ENCODE measurements around the gene GALNT17. TPM values are rescaled to one million over a fixed set of nuclear protein-coding genes. Genes with fewer than 3 reads are reported as not detected.

The GALNT17 gene
- total RNA-seq, 1 experiment from 2014 or later, result not detected

- POLR2A ChIA-PET (ENCODE audit: low non-redundant PET), result no interaction called here
- Histone ChIP-seq H3K9me3 (ENCODE audit: low read depth, low read length, poor library complexity, severe bottlenecking) (no peaks in the 10 kb centered on the region), H3K4me3 (ENCODE audit: low read depth, low read length, poor library complexity, severe bottlenecking) (no peak overlapping the region), H3K27me3 (replicated peaks; ENCODE audit: insufficient read depth, low read depth, low read length, poor library complexity) (no peaks in the 10 kb centered on the region), H3K4me1 (ENCODE audit: insufficient read depth, low read length, poor library complexity, severe bottlenecking) (no peaks in the 10 kb centered on the region), H3K36me3 (ENCODE audit: insufficient read depth, low read length, poor library complexity, severe bottlenecking) (no peaks in the 10 kb centered on the region), H3K27ac (ENCODE audit: low read depth, low read length, poor library complexity, severe bottlenecking) (no peak overlapping the region)
- intact Hi-C loops (cut with micrococcal nuclease; ENCODE audit: unreplicated experiment), result no loop called here
- TF ChIP-seq, protein P1, sequence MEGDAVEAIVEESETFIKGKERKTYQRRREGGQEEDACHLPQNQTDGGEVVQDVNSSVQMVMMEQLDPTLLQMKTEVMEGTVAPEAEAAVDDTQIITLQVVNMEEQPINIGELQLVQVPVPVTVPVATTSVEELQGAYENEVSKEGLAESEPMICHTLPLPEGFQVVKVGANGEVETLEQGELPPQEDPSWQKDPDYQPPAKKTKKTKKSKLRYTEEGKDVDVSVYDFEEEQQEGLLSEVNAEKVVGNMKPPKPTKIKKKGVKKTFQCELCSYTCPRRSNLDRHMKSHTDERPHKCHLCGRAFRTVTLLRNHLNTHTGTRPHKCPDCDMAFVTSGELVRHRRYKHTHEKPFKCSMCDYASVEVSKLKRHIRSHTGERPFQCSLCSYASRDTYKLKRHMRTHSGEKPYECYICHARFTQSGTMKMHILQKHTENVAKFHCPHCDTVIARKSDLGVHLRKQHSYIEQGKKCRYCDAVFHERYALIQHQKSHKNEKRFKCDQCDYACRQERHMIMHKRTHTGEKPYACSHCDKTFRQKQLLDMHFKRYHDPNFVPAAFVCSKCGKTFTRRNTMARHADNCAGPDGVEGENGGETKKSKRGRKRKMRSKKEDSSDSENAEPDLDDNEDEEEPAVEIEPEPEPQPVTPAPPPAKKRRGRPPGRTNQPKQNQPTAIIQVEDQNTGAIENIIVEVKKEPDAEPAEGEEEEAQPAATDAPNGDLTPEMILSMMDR (conservative IDR thresholded peaks at IDR 0.05; ENCODE audit: low read depth, low read length), result no peak
- no peak for TF ChIP-seq EZH2 (IDR thresholded peaks at IDR 0.05; ENCODE audit: borderline replicate concordance, low read depth, low read length, poor library complexity, severe bottlenecking)
- CTCF ChIA-PET, result no interaction called here
- BruUV-seq (replicated peaks), result no TSS peak
- DNase-seq (ENCODE audit: low spot score), result no peak
Observed at GRCh38 chr7:71723859-71724258, 591.9 kb downstream of the GALNT17 start.

DNA sequence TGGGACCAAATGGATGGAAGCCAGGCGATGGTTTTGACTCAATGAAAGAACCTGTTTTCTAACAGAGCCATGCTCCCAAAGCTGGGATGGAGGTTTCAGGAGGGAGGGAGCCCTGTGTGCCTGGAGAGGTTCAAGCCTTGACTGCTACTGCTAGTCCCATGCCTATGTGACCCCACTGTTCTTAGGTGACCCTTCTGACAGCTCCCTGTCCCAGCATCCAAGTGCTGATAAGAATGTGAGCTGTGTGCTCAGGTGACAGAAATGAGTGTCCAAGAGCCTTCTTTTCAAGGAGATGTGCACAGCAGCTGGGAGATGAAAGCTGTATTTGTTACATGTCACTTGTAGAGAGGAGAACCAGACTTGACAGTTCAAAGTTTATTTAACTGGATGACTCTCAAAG is 595.4 kb downstream of the GALNT17 start:
- intact Hi-C loops (cut with micrococcal nuclease; ENCODE audit: unreplicated experiment), result no loop called here
- ChIA-PET POLR2A (ENCODE audit: low non-redundant PET) (no interaction called here), CTCF (no interaction called here)
- Histone ChIP-seq H3K27ac (ENCODE audit: low read depth, low read length, poor library complexity, severe bottlenecking) (no peak overlapping the region), H3K9me3 (ENCODE audit: low read depth, low read length, poor library complexity, severe bottlenecking) (no peaks in the 10 kb centered on the region), H3K4me1 (ENCODE audit: insufficient read depth, low read length, poor library complexity, severe bottlenecking) (no peaks in the 10 kb centered on the region), H3K36me3 (ENCODE audit: insufficient read depth, low read length, poor library complexity, severe bottlenecking) (no peaks in the 10 kb centered on the region), H3K27me3 (replicated peaks; ENCODE audit: insufficient read depth, low read depth, low read length, poor library complexity) (no peaks in the 10 kb centered on the region), H3K4me3 (ENCODE audit: low read depth, low read length, poor library complexity, severe bottlenecking) (no peak overlapping the region)
- DNase-seq (ENCODE audit: low spot score), result no peak
- TF ChIP-seq, protein P1 (conservative IDR thresholded peaks at IDR 0.05; ENCODE audit: low read depth, low read length), result no peak
- BruUV-seq (replicated peaks), result no TSS peak

DNA sequence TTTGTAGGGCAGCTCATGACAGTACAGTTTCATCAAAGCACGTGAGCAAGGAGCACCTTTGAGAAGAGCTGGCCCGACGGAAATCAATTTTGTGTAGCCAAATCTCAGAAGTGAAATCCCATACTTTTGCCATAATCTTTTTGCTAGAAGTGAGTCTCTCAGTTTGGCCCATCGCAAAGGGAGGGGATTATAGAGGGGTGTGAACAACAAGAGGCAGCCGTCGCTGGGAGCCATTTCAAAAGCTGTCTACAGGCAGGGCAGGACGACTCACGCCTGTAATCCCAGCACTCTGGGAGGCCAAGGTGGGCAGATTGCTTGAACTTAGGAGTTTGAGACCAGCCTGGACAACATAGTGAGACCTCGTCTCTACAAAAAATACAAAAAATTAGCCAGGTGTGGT is 599.8 kb downstream of the GALNT17 start:
- CTCF ChIA-PET, result no interaction called here
- H3K4me3 ChIP-seq (ENCODE audit: low read depth, low read length, poor library complexity, severe bottlenecking), result no peak overlapping the region
- no peaks in the 10 kb centered on the region for H3K27me3 ChIP-seq (replicated peaks; ENCODE audit: insufficient read depth, low read depth, low read length, poor library complexity)
- no peaks in the 10 kb centered on the region for H3K9me3 ChIP-seq (ENCODE audit: low read depth, low read length, poor library complexity, severe bottlenecking)
- intact Hi-C loops (cut with micrococcal nuclease; ENCODE audit: unreplicated experiment), result no loop called here
- no peaks in the 10 kb centered on the region for H3K36me3 ChIP-seq (ENCODE audit: insufficient read depth, low read length, poor library complexity, severe bottlenecking)
- BruUV-seq (replicated peaks), result no TSS peak
- POLR2A ChIA-PET (ENCODE audit: low non-redundant PET), result no interaction called here
- H3K4me1 ChIP-seq (ENCODE audit: insufficient read depth, low read length, poor library complexity, severe bottlenecking), result no peaks in the 10 kb centered on the region
- DNase-seq (ENCODE audit: low spot score), result no peak
- H3K27ac ChIP-seq (ENCODE audit: low read depth, low read length, poor library complexity, severe bottlenecking), result no peak overlapping the region
- TF ChIP-seq, protein P1 (conservative IDR thresholded peaks at IDR 0.05; ENCODE audit: low read depth, low read length), result no peak
- no peak for TF ChIP-seq EZH2 (IDR thresholded peaks at IDR 0.05; ENCODE audit: borderline replicate concordance, low read depth, low read length, poor library complexity, severe bottlenecking)

Measured in A673 (cell line).